Colonic mucosa (tissue), 4 donors: ENCODE results near the gene DDRGK1. TPM values are rescaled to one million over a fixed set of nuclear protein-coding genes. Genes with fewer than 3 reads are reported as not detected.

Experiments used
- DNase-seq: peaks from one replicate; pipeline ENCODE4 v3.0.0-alpha.2; 2020
- H3K27ac ChIP-seq: fragments of 200-600 bp; one replicate; pipeline ENCODE4 v1.8.0; 2021
- H3K27me3 ChIP-seq: fragments of 200-600 bp; one replicate; pipeline ENCODE4 v1.8.0; 2021
- H3K36me3 ChIP-seq: fragments of 200-600 bp; one replicate; pipeline ENCODE4 v1.8.0; 2021
- H3K4me1 ChIP-seq: fragments of 200-600 bp; one replicate; pipeline ENCODE4 v1.8.0; 2021; ENCODE audit warnings: mild to moderate bottlenecking
- H3K4me3 ChIP-seq: fragments of 200-600 bp; one replicate; pipeline ENCODE4 v1.8.0; 2021
- H3K9ac ChIP-seq, 2 donors: one replicate each; pipeline ENCODE4 v1.7.0; 2013; ENCODE audit warnings: control low read depth in 2 of 2, low read depth in 2 of 2, low read length in 2 of 2
- H3K9me3 ChIP-seq: fragments of 200-600 bp; one replicate; pipeline ENCODE4 v1.8.0; 2021
- intact Hi-C: fragments of 100-400 bp; cut with DNase I; formaldehyde crosslinking; loops from one replicate; pipeline ENCODE4 v1.14.1; 2022
- total RNA-seq, 2 donors: library from RNA; stranded (reverse); fragmentation: NEBNext Ultra II Directional in 1 of 2; extraction: Animal tissue kit (Norgen Biotek cat#: 25700) in 1 of 2; gene quantifications; one replicate each; pipeline ENCODE4 v1.2.1, GENCODE V29; 2021
- TF ChIP-seq, protein P1 (sequence below): fragments of 200-600 bp; IDR thresholded peaks from one replicate; pipeline ENCODE4 v1.8.0; 2022; ENCODE audit warnings: antibody characterized with exemption, mild to moderate bottlenecking
- donor health status: healthy.
- donor health status: DM: no; HTN: no; CAD: no.
- donor health status: DM: no; HTN: no; CAD: no.

Gene DDRGK1
- total RNA-seq, 2 donors from 2014 or later = 57.8 to 88.6 TPM

GRCh38 chr20:3233131-3233990, 28.9 kb upstream of the DDRGK1 start:
- H3K4me1 ChIP-seq = no peaks in the 10 kb centered on the region
- intact Hi-C loops = no loop called here
- H3K27me3 ChIP-seq = peaks cover 18% of the 10 kb centered on the region
- TF ChIP-seq, protein P1, sequence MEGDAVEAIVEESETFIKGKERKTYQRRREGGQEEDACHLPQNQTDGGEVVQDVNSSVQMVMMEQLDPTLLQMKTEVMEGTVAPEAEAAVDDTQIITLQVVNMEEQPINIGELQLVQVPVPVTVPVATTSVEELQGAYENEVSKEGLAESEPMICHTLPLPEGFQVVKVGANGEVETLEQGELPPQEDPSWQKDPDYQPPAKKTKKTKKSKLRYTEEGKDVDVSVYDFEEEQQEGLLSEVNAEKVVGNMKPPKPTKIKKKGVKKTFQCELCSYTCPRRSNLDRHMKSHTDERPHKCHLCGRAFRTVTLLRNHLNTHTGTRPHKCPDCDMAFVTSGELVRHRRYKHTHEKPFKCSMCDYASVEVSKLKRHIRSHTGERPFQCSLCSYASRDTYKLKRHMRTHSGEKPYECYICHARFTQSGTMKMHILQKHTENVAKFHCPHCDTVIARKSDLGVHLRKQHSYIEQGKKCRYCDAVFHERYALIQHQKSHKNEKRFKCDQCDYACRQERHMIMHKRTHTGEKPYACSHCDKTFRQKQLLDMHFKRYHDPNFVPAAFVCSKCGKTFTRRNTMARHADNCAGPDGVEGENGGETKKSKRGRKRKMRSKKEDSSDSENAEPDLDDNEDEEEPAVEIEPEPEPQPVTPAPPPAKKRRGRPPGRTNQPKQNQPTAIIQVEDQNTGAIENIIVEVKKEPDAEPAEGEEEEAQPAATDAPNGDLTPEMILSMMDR = no peak
- no peaks in the 10 kb centered on the region for H3K9me3 ChIP-seq
- no peak overlapping the region for H3K9ac ChIP-seq
- no peak overlapping the region for H3K27ac ChIP-seq
- H3K36me3 ChIP-seq = no peaks in the 10 kb centered on the region
- no peak for DNase-seq
- H3K4me3 ChIP-seq = no peak overlapping the region

DNA sequence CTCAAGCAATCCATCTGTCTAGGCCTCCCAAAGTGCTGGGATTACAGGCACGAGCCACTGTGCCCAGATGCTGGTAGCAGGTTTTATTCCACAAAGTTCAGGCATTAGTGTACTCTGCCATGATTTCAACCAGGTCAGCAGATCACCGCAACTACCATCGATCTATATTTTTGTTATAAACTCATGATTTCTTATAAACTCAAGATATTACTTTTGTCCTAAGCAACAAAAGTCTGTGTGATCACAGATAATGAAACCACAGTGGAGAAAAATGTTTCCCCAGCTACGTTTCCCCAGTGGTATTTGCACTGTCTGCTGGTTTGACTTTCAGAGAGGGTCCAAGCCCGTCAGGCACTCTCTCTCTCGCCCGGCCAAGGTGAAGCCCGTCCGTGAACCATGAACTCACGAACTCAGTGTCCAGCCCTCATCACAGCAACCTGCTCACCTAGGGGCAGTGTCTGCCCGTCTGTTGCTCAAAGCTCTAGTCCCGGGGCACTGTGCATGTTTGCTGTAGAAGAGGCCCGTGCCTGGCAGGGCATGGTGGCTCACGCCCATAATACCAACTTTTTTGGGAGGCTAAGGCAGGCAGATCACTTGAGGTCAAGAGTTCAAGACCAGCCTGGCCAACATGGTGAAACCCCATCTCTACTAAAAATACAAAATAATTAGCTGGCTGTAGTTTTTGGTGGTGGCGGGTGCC, 27.6 kb upstream of the DDRGK1 start:
- intact Hi-C loops = no loop called here
- H3K27ac ChIP-seq = no peak overlapping the region
- no peaks in the 10 kb centered on the region for H3K4me1 ChIP-seq
- H3K9ac ChIP-seq = no peak overlapping the region
- TF ChIP-seq, protein P1 = no peak
- H3K27me3 ChIP-seq = peaks cover 4% of the 10 kb centered on the region
- no peak for DNase-seq
- H3K4me3 ChIP-seq = no peak overlapping the region
- H3K9me3 ChIP-seq = no peaks in the 10 kb centered on the region
- H3K36me3 ChIP-seq = no peaks in the 10 kb centered on the region

DNA sequence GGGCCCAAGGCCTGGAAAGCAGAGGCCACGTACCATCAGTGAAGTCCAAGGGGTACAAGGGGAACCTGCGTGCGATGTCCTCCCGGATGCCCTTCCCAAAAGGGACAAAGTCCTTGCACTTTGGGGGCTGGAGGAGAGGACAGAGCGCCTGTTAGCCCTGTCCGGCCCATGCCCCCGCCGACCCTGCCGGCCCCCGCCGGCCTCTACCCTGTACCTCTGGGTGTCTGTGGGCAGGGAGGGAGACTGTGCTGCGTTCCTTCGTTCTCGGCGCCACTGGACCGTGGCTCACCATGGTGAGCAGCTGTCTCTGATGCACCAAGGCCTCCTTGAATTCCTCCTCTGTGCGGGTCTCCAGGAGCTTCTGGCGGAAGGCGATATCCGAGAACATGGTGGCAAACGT, 26.6 kb upstream of the DDRGK1 start:
- TF ChIP-seq, protein P1 = no peak

GRCh38 chr20:3229798-3230197, 25.3 kb upstream of the DDRGK1 start:
- intact Hi-C loops = no loop called here
- DNase-seq = no peak

More for the DNA sequence above, 26.6 kb upstream of the DDRGK1 start:
- Histone ChIP-seq H3K9me3 (no peaks in the 10 kb centered on the region), H3K4me1 (no peaks in the 10 kb centered on the region), H3K36me3 (no peaks in the 10 kb centered on the region), H3K4me3 (no peak overlapping the region), H3K9ac (no peak overlapping the region), H3K27me3 (no peaks in the 10 kb centered on the region), H3K27ac (no peak overlapping the region)
- intact Hi-C loops = no loop called here
- no peak for DNase-seq

GRCh38 chr20:3229158-3229557, 24.7 kb upstream of the DDRGK1 start:
- no peak overlapping the region for H3K9ac ChIP-seq
- no peak overlapping the region for H3K27ac ChIP-seq
- no peaks in the 10 kb centered on the region for H3K9me3 ChIP-seq
- TF ChIP-seq, protein P1 = no peak
- no peak overlapping the region for H3K4me3 ChIP-seq
- no peaks in the 10 kb centered on the region for H3K36me3 ChIP-seq
- H3K4me1 ChIP-seq = no peaks in the 10 kb centered on the region
- DNase-seq = no peak
- intact Hi-C loops = no loop called here
- H3K27me3 ChIP-seq = no peaks in the 10 kb centered on the region

More at GRCh38 chr20:3229798-3230197, 25.3 kb upstream of the DDRGK1 start:
- H3K9me3 ChIP-seq = no peaks in the 10 kb centered on the region
- H3K27me3 ChIP-seq = no peaks in the 10 kb centered on the region
- H3K4me1 ChIP-seq = no peaks in the 10 kb centered on the region
- H3K9ac ChIP-seq = no peak overlapping the region
- no peak overlapping the region for H3K27ac ChIP-seq
- no peak overlapping the region for H3K4me3 ChIP-seq
- no peaks in the 10 kb centered on the region for H3K36me3 ChIP-seq
- TF ChIP-seq, protein P1 = no peak
